IMR-90 (cell line): ENCODE results near the gene SEC14L1. TPM values are rescaled to one million over a fixed set of nuclear protein-coding genes. Genes with fewer than 3 reads are reported as not detected.

ENCODE experiments used
- ATAC-seq: fragments of 200-7000 bp; cut with Tn5 transposase; 2 replicates; pipeline ENCODE4 v1.9.1; 2020; ENCODE audit warnings: low read depth, mild to moderate bottlenecking, moderate library complexity
- BruUV-seq: library from RNA; stranded (reverse); fragments of 400-500 nt; replicated peaks from 2 replicates; lab custom pipeline; 2021; lab: Mats Ljungman, UMichigan
- CTCF ChIA-PET: fragments of 300-600 bp; formaldehyde crosslinking; extraction: SDS; loops from one replicate; lab custom pipeline; 2021; ENCODE audit warnings: antibody characterized with exemption; lab: Yijun Ruan, JAX
- POLR2A ChIA-PET: fragments of 300-600 bp; sonication (Branson Sonifier 250); formaldehyde crosslinking; loops from one replicate; lab custom pipeline; 2022; ENCODE audit warnings: antibody characterized with exemption; ENCODE audit not compliant: unreplicated experiment; lab: Charles Lee
- DNase-seq: peaks from one replicate; pipeline ENCODE4 v3.0.0; 2013
- H2AFZ ChIP-seq: replicated peaks from 2 replicates; pipeline ENCODE3; 2013; ENCODE audit warnings: low read length, mild to moderate bottlenecking; ENCODE audit not compliant: poor library complexity
- H2AK5ac ChIP-seq: 2 replicates; pipeline ENCODE4 v1.6.1; 2013; ENCODE audit warnings: low read depth, low read length, inconsistent platforms
- H2AK9ac ChIP-seq: replicated peaks from 2 replicates; pipeline ENCODE3; 2013; ENCODE audit warnings: mild to moderate bottlenecking, low read depth, low read length, moderate library complexity; ENCODE audit not compliant: poor library complexity
- H2BK120ac ChIP-seq: 2 replicates; pipeline ENCODE4 v1.6.1; 2013; ENCODE audit warnings: low read depth, low read length, inconsistent platforms
- H2BK15ac ChIP-seq: 3 replicates; pipeline ENCODE4 v1.6.1; 2013; ENCODE audit warnings: low read depth, low read length, inconsistent platforms
- H2BK20ac ChIP-seq: 2 replicates; pipeline ENCODE4 v1.6.1; 2013; ENCODE audit warnings: low read depth, mild to moderate bottlenecking, inconsistent platforms, low read length, moderate library complexity
- H2BK5ac ChIP-seq: 2 replicates; pipeline ENCODE4 v1.6.1; 2013; ENCODE audit warnings: mild to moderate bottlenecking, low read depth, low read length, inconsistent platforms; ENCODE audit not compliant: poor library complexity, severe bottlenecking
- H3K14ac ChIP-seq: replicated peaks from 2 replicates; pipeline ENCODE4 v1.6.1; 2013; ENCODE audit warnings: low read depth, low read length, inconsistent platforms
- H3K18ac ChIP-seq: 2 replicates; pipeline ENCODE4 v1.6.1; 2013; ENCODE audit warnings: low read depth, low read length, control low read depth
- H3K23ac ChIP-seq: 2 replicates; pipeline ENCODE4 v1.6.1; 2013; ENCODE audit warnings: low read depth, low read length, inconsistent platforms
- H3K27ac ChIP-seq: 2 replicates; pipeline ENCODE4 v1.5.1; 2013; ENCODE audit warnings: mild to moderate bottlenecking, control low read depth, low read length; ENCODE audit not compliant: insufficient read depth
- H3K27me3 ChIP-seq: 2 replicates; pipeline ENCODE4 v1.6.1; 2013; ENCODE audit warnings: low read length; ENCODE audit not compliant: control insufficient read depth, insufficient read depth
- H3K36me3 ChIP-seq: 2 replicates; pipeline ENCODE4 v1.6.1; 2013; ENCODE audit warnings: low read length, mixed read lengths; ENCODE audit not compliant: control insufficient read depth, insufficient read depth
- H3K4ac ChIP-seq: 2 replicates; pipeline ENCODE4 v1.6.1; 2013; ENCODE audit warnings: low read depth, low read length, inconsistent platforms
- H3K4me1 ChIP-seq: 2 replicates; pipeline ENCODE4 v1.6.1; 2013; ENCODE audit warnings: low read length, mixed read lengths; ENCODE audit not compliant: control insufficient read depth, insufficient read depth
- H3K4me2 ChIP-seq: 2 replicates; pipeline ENCODE4 v1.6.1; 2013; ENCODE audit warnings: low read depth, mild to moderate bottlenecking, control low read depth, low read length, moderate library complexity
- H3K4me3 ChIP-seq: 2 replicates; pipeline ENCODE4 v1.5.1; 2013; ENCODE audit warnings: low read depth, mild to moderate bottlenecking, control low read depth, low read length, moderate library complexity; ENCODE audit not compliant: insufficient read depth
- H3K56ac ChIP-seq: 2 replicates; pipeline ENCODE4 v1.6.1; 2013; ENCODE audit warnings: low read length, inconsistent platforms; ENCODE audit not compliant: insufficient read depth; ENCODE audit errors: extremely low read depth
- H3K79me1 ChIP-seq, 2 experiments: 2 replicates each; pipeline ENCODE4 v1.6.1; 2013; ENCODE audit warnings: low read length in 2 of 2, inconsistent platforms in 1 of 2, low read depth in 1 of 2
- H3K9ac ChIP-seq: 2 replicates; pipeline ENCODE4 v1.6.1; 2013; ENCODE audit warnings: low read depth, low read length, control low read depth
- H3K9me1 ChIP-seq: 2 replicates; pipeline ENCODE4 v1.6.1; 2013; ENCODE audit warnings: low read length, inconsistent platforms; ENCODE audit not compliant: insufficient read depth
- H3K9me3 ChIP-seq: 2 replicates; pipeline ENCODE4 v1.6.1; 2013; ENCODE audit warnings: low read length; ENCODE audit not compliant: control insufficient read depth, insufficient read depth
- H4K20me1 ChIP-seq: 2 replicates; pipeline ENCODE4 v1.6.1; 2013; ENCODE audit warnings: low read length, inconsistent platforms; ENCODE audit not compliant: insufficient read depth
- H4K5ac ChIP-seq: 2 replicates; pipeline ENCODE4 v1.6.1; 2013; ENCODE audit warnings: mild to moderate bottlenecking, low read depth, low read length, control low read depth
- H4K8ac ChIP-seq, 2 experiments: 2 replicates each; pipeline ENCODE4 v1.6.1; 2013; ENCODE audit warnings: low read depth in 2 of 2, low read length in 2 of 2, control low read depth in 1 of 2, inconsistent platforms in 1 of 2
- H4K91ac ChIP-seq: 2 replicates; pipeline ENCODE4 v1.6.1; 2013; ENCODE audit warnings: low read depth, low read length, inconsistent platforms; ENCODE audit not compliant: insufficient read depth
- CTCF ChIP-seq: conservative IDR thresholded peaks from 2 replicates; pipeline ENCODE4 v1.5.1; 2012; ENCODE audit warnings: mild to moderate bottlenecking, low read depth, low read length, improper control_type of control experiment
- ELK1 ChIP-seq: fragments of 150-350 bp; IDR thresholded peaks from 2 replicates; pipeline ENCODE4 v1.6.1; 2016; ENCODE audit warnings: low read depth, mild to moderate bottlenecking, low read length, moderate library complexity, borderline replicate concordance
- MAZ ChIP-seq: IDR thresholded peaks from 2 replicates; pipeline ENCODE4 v1.6.1; 2012; ENCODE audit warnings: low read depth, mild to moderate bottlenecking, low read length, improper control_type of control experiment, moderate library complexity, borderline replicate concordance
- NFE2L2 ChIP-seq: fragments of 150-350 bp; IDR thresholded peaks from 2 replicates; pipeline ENCODE4 v1.6.1; 2016; ENCODE audit warnings: low read depth, mild to moderate bottlenecking, low read length
- RAD21 ChIP-seq: IDR thresholded peaks from 2 replicates; pipeline ENCODE4 v1.6.1; 2012; ENCODE audit warnings: low read length, improper control_type of control experiment
- USF2 ChIP-seq: fragments of 150-350 bp; IDR thresholded peaks from 2 replicates; pipeline ENCODE4 v1.6.1; 2017; ENCODE audit warnings: mild to moderate bottlenecking, antibody characterized with exemption, low read length, low read depth
- WGBS, 2 experiments: methylation state at CpG; one replicate each; pipeline versions ENCODE4 v1.1.5 to v1.1.7; 2013; ENCODE audit warnings: missing lambda C conversion rate in 2 of 2; ENCODE audit not compliant: insufficient read length in 1 of 2; ENCODE audit errors: extremely low coverage in 2 of 2; 5-methylcytosine and 5-hydroxymethylcytosine counted together
- dilution Hi-C: fragments of 300-500 bp; cut with HindIII; formaldehyde crosslinking; loops from one replicate; pipeline ENCODE4 v1.14.3; 2018; ENCODE audit warnings: low sequenced_read_pairs; ENCODE audit not compliant: unreplicated experiment
- in situ Hi-C: fragments of 300-500 bp; cut with MboI; formaldehyde crosslinking; loops from 3 replicates; pipeline ENCODE4 v1.14.3; 2019; ENCODE audit warnings: low sequenced_read_pairs, inconsistent platforms, mixed read lengths
- intact Hi-C: fragments of 100-400 bp; cut with micrococcal nuclease; formaldehyde crosslinking; loops from 2 replicates; pipeline ENCODE4 v1.10.0; 2022
- polyA plus RNA-seq, 3 experiments: library from polyadenylated mRNA; depleted of rRNA; stranded (reverse); fragments of >200 nt; gene quantifications; 2 replicates each; pipeline ENCODE4 v1.2.3, GENCODE V29; 2012; ENCODE audit warnings: low replicate concordance in 1 of 3
- total RNA-seq: library from RNA; depleted of rRNA; stranded (reverse); fragments of >200 nt; gene quantifications from 2 replicates; pipeline ENCODE4 v1.2.3, GENCODE V29; 2012

Gene SEC14L1
- total and polyA plus RNA-seq, 2 of the 4 experiments (the other 2 are of a cell fraction), result 24.9 to 35.8 TPM

GRCh38 chr17:77205396-77206125 lies 64.8 kb downstream of the SEC14L1 start:
- in situ Hi-C loops, result no loop called here
- Histone ChIP-seq H3K4me2 (no peak overlapping the region), H2BK5ac (no peak overlapping the region)

More at GRCh38 chr17:77205396-77206125, 64.8 kb downstream of the SEC14L1 start:
- Histone ChIP-seq H3K79me1 (peaks cover 16 to 25% of the 10 kb centered on the region in 2 experiments), H3K56ac (no peak overlapping the region), H4K20me1 (no peaks in the 10 kb centered on the region), H3K36me3 (peaks cover 54% of the 10 kb centered on the region), H2AK5ac (no peak overlapping the region), H3K23ac (no peak overlapping the region), H3K27ac (no peak overlapping the region), H4K5ac (no peak overlapping the region), H3K4me1 (no peaks in the 10 kb centered on the region; the same call in 1 of the 2 replicates), H3K18ac (no peak overlapping the region), H2BK20ac (no peak overlapping the region), H3K9ac (no peak overlapping the region), H3K27me3 (no peaks in the 10 kb centered on the region), H2AK9ac (no peak overlapping the region), H3K4me3 (no peak overlapping the region), H3K9me3 (no peaks in the 10 kb centered on the region), H3K4ac (no peak overlapping the region), H4K91ac (no peak overlapping the region), H2AFZ (no peak overlapping the region), H2BK120ac (no peak overlapping the region), H3K9me1 (peaks cover 10% of the 10 kb centered on the region), H4K8ac (no peak overlapping the region), H3K14ac (no peak overlapping the region), H2BK15ac (no peak overlapping the region)
- no TSS peak for BruUV-seq
- no peak for ATAC-seq
- DNase-seq, result no peak
- WGBS, 2 experiments, result no CpG with 5 or more reads among the region's 9 CpGs
- no peak for TF ChIP-seq RAD21
- TF ChIP-seq ELK1, result no peak
- no peak for TF ChIP-seq CTCF
- TF ChIP-seq MAZ, result no peak
- TF ChIP-seq NFE2L2, result no peak
- TF ChIP-seq USF2, result no peak
- CTCF ChIA-PET, result no interaction called here
- intact Hi-C loops (loop anchor here (5.0 kb wide), 1 partner anchor 108 kb away; no protein-coding TSS in a partner anchor), dilution Hi-C loops (no loop called here)
- POLR2A ChIA-PET, result no interaction called here
